ENCODE results near the gene SPOCK2. TPM values are rescaled to one million over a fixed set of nuclear protein-coding genes. Genes with fewer than 3 reads are reported as not detected.

Gene SPOCK2, protein sequence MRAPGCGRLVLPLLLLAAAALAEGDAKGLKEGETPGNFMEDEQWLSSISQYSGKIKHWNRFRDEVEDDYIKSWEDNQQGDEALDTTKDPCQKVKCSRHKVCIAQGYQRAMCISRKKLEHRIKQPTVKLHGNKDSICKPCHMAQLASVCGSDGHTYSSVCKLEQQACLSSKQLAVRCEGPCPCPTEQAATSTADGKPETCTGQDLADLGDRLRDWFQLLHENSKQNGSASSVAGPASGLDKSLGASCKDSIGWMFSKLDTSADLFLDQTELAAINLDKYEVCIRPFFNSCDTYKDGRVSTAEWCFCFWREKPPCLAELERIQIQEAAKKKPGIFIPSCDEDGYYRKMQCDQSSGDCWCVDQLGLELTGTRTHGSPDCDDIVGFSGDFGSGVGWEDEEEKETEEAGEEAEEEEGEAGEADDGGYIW
- total RNA-seq, result 0.16 and 2.0 TPM in 2 replicates

DNA sequence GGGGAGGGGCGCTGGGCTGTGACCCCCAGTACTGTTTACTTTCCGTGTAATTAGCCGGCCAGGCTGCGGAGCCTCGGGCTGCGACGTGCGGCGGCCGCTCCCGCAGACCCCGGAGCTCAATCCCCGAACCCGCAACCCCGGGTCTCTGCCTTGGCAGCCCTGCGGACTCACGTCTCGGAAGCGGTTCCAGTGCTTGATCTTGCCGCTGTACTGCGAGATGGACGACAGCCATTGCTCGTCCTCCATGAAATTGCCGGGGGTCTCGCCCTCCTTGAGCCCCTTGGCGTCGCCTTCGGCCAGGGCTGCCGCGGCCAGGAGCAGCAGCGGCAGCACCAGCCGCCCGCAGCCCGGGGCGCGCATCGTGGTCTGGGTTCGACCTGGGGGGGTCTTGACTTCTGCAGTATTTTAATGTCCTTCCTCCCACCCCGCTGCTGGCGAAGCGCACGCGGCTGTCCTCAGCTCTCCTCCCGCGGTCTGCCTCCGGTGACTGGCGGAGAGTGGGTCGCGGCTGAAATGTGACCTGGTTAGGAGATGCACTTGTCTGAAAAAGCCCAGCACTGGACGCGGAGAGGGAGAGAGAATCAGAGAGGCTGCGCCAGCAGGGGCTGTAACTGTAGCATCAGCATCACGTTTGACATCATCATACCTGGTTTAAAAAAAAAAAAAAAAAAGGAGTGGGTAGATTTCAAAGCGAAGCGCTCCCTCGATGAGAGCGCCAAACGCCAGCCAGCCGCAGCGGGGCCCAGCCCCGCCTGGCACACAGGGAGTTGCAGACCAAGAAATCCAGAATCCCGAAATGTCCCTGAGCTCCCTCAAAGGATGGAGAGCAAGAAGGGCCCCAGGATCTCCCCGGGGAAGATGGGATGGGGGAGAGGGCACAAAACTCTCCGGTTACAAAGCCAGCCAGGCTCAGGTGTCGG lies at the start of gene SPOCK2:
TSS of gene SPOCK2 (minus strand) at position 583 of the 920 bp plus-strand sequence. CDS start at position 360, 223 bp downstream.

Other genes starting within 250 kb of the SPOCK2 start
- 878 and 914 TPM in 2 replicates for gene PSAP, start 237.3 kb downstream of the SPOCK2 start, total RNA-seq
- 19.5 and 33.9 TPM in 2 replicates for gene CHST3, start 124.2 kb downstream of the SPOCK2 start, total RNA-seq
- 63.9 and 75.3 TPM in 2 replicates for gene ANAPC16, start 127.5 kb upstream of the SPOCK2 start, total RNA-seq
- 18.2 and 21.9 TPM in 2 replicates for gene ASCC1, start 127.7 kb upstream of the SPOCK2 start, total RNA-seq
- gene DDIT4, start 185.4 kb upstream of the SPOCK2 start, total RNA-seq, result 708 and 719 TPM in 2 replicates